Measurements from ENCODE around the gene TMEM31.

TMEM31 gene

GRCh38 chrX:103710609-103711008, at the start of gene TMEM31:
TSS of gene TMEM31 (plus strand) at chrX:103710909. CDS start at chrX:103712259, 1,350 bp downstream.
- no peak for DNase-seq

GRCh38 chrX:103663981-103664762, 46.5 kb upstream of the TMEM31 start:
- no peak for DNase-seq

GRCh38 chrX:103666202-103667107, 44.3 kb upstream of the TMEM31 start:
- no peak for DNase-seq

- DNase-seq = no peak
Measured at GRCh38 chrX:103669745-103670144, 41.0 kb upstream of the TMEM31 start.

GRCh38 chrX:103674531-103675454, 35.9 kb upstream of the TMEM31 start:
- DNase-seq = no peak

- peak in 1 of 2 experiments; percentile 2 for DNase-seq
Measured at GRCh38 chrX:103678199-103678993, 32.3 kb upstream of the TMEM31 start.

GRCh38 chrX:103681443-103681842, 29.3 kb upstream of the TMEM31 start:
- DNase-seq = no peak

- peak in 1 of 2 experiments; percentile 2 for DNase-seq
Measured at GRCh38 chrX:103685396-103685795, 25.3 kb upstream of the TMEM31 start.

- DNase-seq = peak; percentile 82 to 89
Measured at GRCh38 chrX:103686199-103687072, 24.3 kb upstream of the TMEM31 start, which contains the start of gene MORF4L2. TSS of gene MORF4L2 (minus strand) at chrX:103686699. CDS start at chrX:103677027, 9,672 bp downstream.

- peak; percentile 21 to 56 for DNase-seq
Measured at GRCh38 chrX:103687073-103687695, 23.5 kb upstream of the TMEM31 start.

- peak in 1 of 2 experiments; percentile 69 for DNase-seq
Measured at GRCh38 chrX:103687696-103688201, 23.0 kb upstream of the TMEM31 start.

GRCh38 chrX:103688946-103689345, 21.8 kb upstream of the TMEM31 start:
- peak in 1 of 2 experiments; percentile 20 for DNase-seq

- DNase-seq = no peak
Measured at GRCh38 chrX:103691059-103691458, 19.6 kb upstream of the TMEM31 start.

GRCh38 chrX:103697687-103698086, 13.0 kb upstream of the TMEM31 start:
- DNase-seq = no peak

GRCh38 chrX:103699243-103699642, 11.5 kb upstream of the TMEM31 start:
- DNase-seq = no peak

- DNase-seq = no peak
Measured at GRCh38 chrX:103704863-103705262, 5.8 kb upstream of the TMEM31 start.

GRCh38 chrX:103716962-103717361, 6.3 kb downstream of the TMEM31 start:
- no peak for DNase-seq

- no peak for DNase-seq
Measured at GRCh38 chrX:103718120-103718519, 7.4 kb downstream of the TMEM31 start.

- DNase-seq = no peak
Measured at GRCh38 chrX:103722505-103722904, 11.8 kb downstream of the TMEM31 start.

GRCh38 chrX:103726477-103726876, 15.8 kb downstream of the TMEM31 start:
- DNase-seq = no peak

Measured in SW 1271 (cell line).